NCI-H146 treated with DMSO at 0.1 percent for 48 hours (cell line): Measurements from ENCODE around the gene MAFB.

Experiments used
- DNase-seq: peaks from one replicate; lab custom pipeline; 2025; ENCODE audit not compliant: unreplicated experiment; lab: John Stamatoyannopoulos, UW

Gene MAFB

DNA sequence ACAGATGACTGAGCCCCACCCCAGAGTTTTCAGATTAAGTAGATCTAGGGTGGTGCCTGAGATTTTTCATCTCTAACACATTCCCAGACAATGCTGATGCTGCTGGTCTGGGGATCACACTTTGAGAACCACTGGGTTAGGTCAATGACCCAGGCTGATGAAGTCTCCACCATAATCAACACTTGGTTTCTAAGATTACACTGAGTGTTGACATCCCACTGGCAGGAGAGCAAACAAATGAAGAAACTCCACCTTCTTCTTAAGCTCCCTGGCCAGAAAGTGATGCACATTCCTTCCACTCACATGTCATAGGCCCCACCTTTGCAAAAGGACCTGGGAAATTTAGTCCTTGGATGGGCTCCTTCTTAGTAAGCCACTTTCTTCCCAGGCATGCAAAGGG lies 53.1 kb downstream of the MAFB start:
- no peak for DNase-seq
